Sigmoid colon (tissue), 4 donors: Measurements from ENCODE around the gene GNAI3.

Source experiments
- EP300 ChIP-seq, 4 donors: sonication (generic); formaldehyde crosslinking; IDR thresholded peaks; one replicate each; pipeline ENCODE4 v1.6.1; 2017; ENCODE audit warnings: antibody characterized with exemption in 4 of 4
- POLR2AphosphoS5 ChIP-seq, 4 donors: sonication (generic); formaldehyde crosslinking; IDR thresholded peaks; one replicate each; pipeline ENCODE4 v1.6.1; 2017; ENCODE audit warnings: antibody characterized with exemption in 4 of 4
- TF ChIP-seq, protein P1 (sequence below), 4 experiments: fragments of 450-650 bp in 3 of 4; fragments of 200-600 bp in 1 of 4; IDR thresholded peaks; one replicate each; pipeline ENCODE4 v1.5.1; 2016 to 2019; ENCODE audit warnings: antibody characterized with exemption in 4 of 4, mild to moderate bottlenecking in 3 of 4, moderate library complexity in 2 of 4

DNA sequence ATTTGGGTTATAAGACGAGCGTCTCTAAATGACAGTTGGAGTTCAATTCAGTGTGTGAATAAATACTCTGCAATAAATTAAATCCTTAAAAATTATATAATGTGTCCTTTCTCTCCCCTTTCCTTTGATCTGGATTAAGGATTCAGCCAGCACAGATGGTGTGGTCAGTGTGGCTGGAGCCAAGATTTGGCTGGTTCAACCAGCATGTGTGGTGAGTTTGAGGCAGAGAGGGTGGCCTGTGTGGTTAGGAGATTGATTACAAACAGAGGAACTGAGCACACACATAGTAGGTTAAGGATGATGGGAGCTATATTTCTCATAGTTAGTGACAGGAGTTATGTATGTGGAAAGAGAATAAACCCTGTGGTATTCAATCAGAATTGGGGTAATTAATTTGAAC, 24.7 kb upstream of the GNAI3 start:
- TF ChIP-seq POLR2AphosphoS5 (IDR thresholded peaks at IDR 0.05) (no peak), EP300 (IDR thresholded peaks at IDR 0.05) (no peak)
- TF ChIP-seq, protein P1, sequence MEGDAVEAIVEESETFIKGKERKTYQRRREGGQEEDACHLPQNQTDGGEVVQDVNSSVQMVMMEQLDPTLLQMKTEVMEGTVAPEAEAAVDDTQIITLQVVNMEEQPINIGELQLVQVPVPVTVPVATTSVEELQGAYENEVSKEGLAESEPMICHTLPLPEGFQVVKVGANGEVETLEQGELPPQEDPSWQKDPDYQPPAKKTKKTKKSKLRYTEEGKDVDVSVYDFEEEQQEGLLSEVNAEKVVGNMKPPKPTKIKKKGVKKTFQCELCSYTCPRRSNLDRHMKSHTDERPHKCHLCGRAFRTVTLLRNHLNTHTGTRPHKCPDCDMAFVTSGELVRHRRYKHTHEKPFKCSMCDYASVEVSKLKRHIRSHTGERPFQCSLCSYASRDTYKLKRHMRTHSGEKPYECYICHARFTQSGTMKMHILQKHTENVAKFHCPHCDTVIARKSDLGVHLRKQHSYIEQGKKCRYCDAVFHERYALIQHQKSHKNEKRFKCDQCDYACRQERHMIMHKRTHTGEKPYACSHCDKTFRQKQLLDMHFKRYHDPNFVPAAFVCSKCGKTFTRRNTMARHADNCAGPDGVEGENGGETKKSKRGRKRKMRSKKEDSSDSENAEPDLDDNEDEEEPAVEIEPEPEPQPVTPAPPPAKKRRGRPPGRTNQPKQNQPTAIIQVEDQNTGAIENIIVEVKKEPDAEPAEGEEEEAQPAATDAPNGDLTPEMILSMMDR (IDR thresholded peaks at IDR 0.05) = no peak
